ENCODE results near the gene ANTXR1.

DNA sequence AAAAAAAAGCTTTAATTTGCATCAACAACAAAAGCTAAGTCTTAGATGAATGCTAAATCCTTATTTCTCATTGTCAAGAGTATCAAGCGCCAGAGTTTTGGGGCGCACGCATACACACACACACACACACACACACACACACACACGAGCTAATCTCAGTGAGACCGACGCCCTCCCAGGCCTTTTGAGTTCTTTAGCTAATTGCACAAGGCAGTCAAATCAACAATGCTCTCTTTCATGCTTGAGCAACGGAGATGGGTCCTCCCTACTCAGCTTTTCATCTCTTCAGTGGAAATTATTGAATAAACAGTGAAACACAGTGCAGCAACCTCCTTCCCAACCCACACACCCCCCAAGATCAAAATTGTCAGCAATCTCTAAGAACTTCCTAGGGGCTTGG is 19.3 kb upstream of the ANTXR1 start:
- TF ChIP-seq, protein P1, sequence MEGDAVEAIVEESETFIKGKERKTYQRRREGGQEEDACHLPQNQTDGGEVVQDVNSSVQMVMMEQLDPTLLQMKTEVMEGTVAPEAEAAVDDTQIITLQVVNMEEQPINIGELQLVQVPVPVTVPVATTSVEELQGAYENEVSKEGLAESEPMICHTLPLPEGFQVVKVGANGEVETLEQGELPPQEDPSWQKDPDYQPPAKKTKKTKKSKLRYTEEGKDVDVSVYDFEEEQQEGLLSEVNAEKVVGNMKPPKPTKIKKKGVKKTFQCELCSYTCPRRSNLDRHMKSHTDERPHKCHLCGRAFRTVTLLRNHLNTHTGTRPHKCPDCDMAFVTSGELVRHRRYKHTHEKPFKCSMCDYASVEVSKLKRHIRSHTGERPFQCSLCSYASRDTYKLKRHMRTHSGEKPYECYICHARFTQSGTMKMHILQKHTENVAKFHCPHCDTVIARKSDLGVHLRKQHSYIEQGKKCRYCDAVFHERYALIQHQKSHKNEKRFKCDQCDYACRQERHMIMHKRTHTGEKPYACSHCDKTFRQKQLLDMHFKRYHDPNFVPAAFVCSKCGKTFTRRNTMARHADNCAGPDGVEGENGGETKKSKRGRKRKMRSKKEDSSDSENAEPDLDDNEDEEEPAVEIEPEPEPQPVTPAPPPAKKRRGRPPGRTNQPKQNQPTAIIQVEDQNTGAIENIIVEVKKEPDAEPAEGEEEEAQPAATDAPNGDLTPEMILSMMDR (IDR thresholded peaks at IDR 0.05): no peak
- no peak for TF ChIP-seq POLR2AphosphoS5 (IDR thresholded peaks at IDR 0.05)
